Measurements from ENCODE around the gene MAP7D1. TPM values are rescaled to one million over a fixed set of nuclear protein-coding genes. Genes with fewer than 3 reads are reported as not detected.

MAP7D1 gene
- total and polyA plus RNA-seq, 2 of the 13 experiments (the other 11 are each of a cell fraction or from before 2014, with no cell fraction given): 5.6 to 7.2 TPM

GRCh38 chr1:36223996-36224536, 68.1 kb downstream of the MAP7D1 start, which contains the start of gene THRAP3 (continued):
- TF ChIP-seq REST (IDR thresholded peaks at IDR 0.05; ENCODE audit: borderline replicate concordance in 1 of 2, low read depth in 1 of 2, low read length in 2 of 2): 0 out of 4 replicates have a peak, but pooled peaks of 1 of the 2 experiments have one; percentile 3
- no peak for TF ChIP-seq PLSCR1 (CRISPR knock-in tag; IDR thresholded peaks at IDR 0.05; ENCODE audit: borderline replicate concordance)
- TF ChIP-seq ESRRA (CRISPR knock-in tag; IDR thresholded peaks at IDR 0.05; ENCODE audit: low read depth): peak; percentile 55; the same call in 1 of the 2 replicates
- TF ChIP-seq ELF4 (CRISPR knock-in tag; IDR thresholded peaks at IDR 0.05; ENCODE audit: borderline replicate concordance): peak; percentile 28
- TF ChIP-seq ZKSCAN5 (CRISPR knock-in tag; IDR thresholded peaks at IDR 0.05): no peak
- peak; percentile 95 for TF ChIP-seq ATF1 (CRISPR knock-in tag; IDR thresholded peaks at IDR 0.05)
- TF ChIP-seq ZNF746 (CRISPR knock-in tag; IDR thresholded peaks at IDR 0.05): peak; percentile 94
- no peak for TF ChIP-seq SCMH1 (CRISPR knock-in tag; IDR thresholded peaks at IDR 0.05; ENCODE audit: borderline replicate concordance)
- TF ChIP-seq GZF1 (CRISPR knock-in tag; IDR thresholded peaks at IDR 0.05): no peak
- no peak for TF ChIP-seq ZNF318 (CRISPR knock-in tag; IDR thresholded peaks at IDR 0.05)
- no peak for TF ChIP-seq HNF4A (CRISPR knock-in tag; IDR thresholded peaks at IDR 0.05)
- TF ChIP-seq ZNF329 (CRISPR knock-in tag; IDR thresholded peaks at IDR 0.05; ENCODE audit: low read depth): 0 out of 2 replicates have a peak, but pooled peaks have one; percentile 1
- no peak for TF ChIP-seq ZNF616 (CRISPR knock-in tag; IDR thresholded peaks at IDR 0.05; ENCODE audit: low read depth)
- no peak for TF ChIP-seq ZBTB3 (CRISPR knock-in tag; IDR thresholded peaks at IDR 0.05; ENCODE audit: borderline replicate concordance, low read depth)
- peak; percentile 80; the same call in 1 of the 2 replicates for TF ChIP-seq ZNF333 (CRISPR knock-in tag; IDR thresholded peaks at IDR 0.05; ENCODE audit: borderline replicate concordance)
